GM12873 (cell line): ENCODE data around the gene VPS13D.

Experiments
- CTCF ChIP-seq: IDR thresholded peaks from 2 replicates; pipeline ENCODE4 v1.5.1; 2012; ENCODE audit warnings: low read depth, mild to moderate bottlenecking, moderate library complexity, low read length, control low read depth; ENCODE audit not compliant: insufficient read depth; ENCODE audit errors: missing control alignments

Gene VPS13D

GRCh38 chr1:12450756-12451559 is 221.1 kb downstream of the VPS13D start:
- no peak for TF ChIP-seq CTCF

- TF ChIP-seq CTCF: no peak
Measured at GRCh38 chr1:12451560-12451900, 221.7 kb downstream of the VPS13D start.

GRCh38 chr1:12452262-12452661 is 222.4 kb downstream of the VPS13D start:
- no peak for TF ChIP-seq CTCF

GRCh38 chr1:12453400-12454343 is 223.8 kb downstream of the VPS13D start:
- TF ChIP-seq CTCF: no peak

GRCh38 chr1:12454406-12455391 is 224.9 kb downstream of the VPS13D start:
- no peak for TF ChIP-seq CTCF

- no peak for TF ChIP-seq CTCF
Measured at GRCh38 chr1:12456979-12457378, 227.1 kb downstream of the VPS13D start.
